ENCODE measurements around the gene IMMP2L.
"Not testable (repeated sequence)": the region's sequence is repeated elsewhere in the genome, so short reads cannot be mapped to it uniquely, and the experiment has no call there.

The IMMP2L gene

DNA sequence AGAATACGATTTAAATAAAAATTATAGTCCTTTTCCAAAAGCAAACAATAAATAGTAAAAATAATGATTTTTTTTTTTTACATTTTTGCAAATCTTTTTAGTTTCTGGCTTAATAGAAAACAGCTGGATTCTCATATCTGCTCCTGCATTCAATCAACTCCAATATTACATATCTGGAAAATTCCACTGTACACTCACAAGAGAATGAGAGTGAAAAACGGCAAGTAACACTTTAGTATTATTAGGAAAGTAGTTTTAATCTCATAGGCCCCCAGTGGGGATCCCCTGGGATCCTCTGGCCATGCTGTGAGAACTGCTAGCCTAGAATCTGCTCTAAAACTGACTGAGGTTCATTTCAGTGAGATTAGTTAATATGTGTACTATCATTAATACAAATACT, 599.9 kb downstream of the IMMP2L start:
- no peak for DNase-seq (ENCODE audit: low read depth in 1 of 2, low spot score in 1 of 2)
- in situ Hi-C loops (cut with HindIII; ENCODE audit: low pct_unique_long_range_greater_than_20kb, low sequenced_read_pairs) = no loop called here
- no peak for TF ChIP-seq JUND (IDR thresholded peaks at IDR 0.05; ENCODE audit: low read depth)

DNA sequence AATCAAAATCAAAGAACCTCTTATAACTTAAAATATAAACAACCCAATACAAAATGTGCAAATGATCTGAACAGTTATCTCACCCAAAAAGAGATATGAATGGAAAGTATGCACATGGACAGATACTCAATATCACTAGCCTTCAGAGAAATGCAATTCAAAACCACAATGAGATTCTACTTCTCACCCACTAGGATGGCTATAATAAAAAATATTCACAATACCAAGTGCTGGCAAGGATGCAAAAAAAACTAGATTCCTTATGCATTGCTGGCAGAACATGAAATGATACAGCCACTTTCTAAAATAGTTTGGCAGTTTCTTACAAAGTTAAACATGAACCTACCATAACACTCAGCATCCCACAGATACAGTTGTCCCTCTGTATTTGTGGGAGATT, 601.5 kb downstream of the IMMP2L start:
- in situ Hi-C loops (cut with HindIII; ENCODE audit: low pct_unique_long_range_greater_than_20kb, low sequenced_read_pairs) = no loop called here
- no peak for DNase-seq (ENCODE audit: low read depth in 1 of 2, low spot score in 1 of 2)
- no peak for TF ChIP-seq JUND (IDR thresholded peaks at IDR 0.05; ENCODE audit: low read depth)

DNA sequence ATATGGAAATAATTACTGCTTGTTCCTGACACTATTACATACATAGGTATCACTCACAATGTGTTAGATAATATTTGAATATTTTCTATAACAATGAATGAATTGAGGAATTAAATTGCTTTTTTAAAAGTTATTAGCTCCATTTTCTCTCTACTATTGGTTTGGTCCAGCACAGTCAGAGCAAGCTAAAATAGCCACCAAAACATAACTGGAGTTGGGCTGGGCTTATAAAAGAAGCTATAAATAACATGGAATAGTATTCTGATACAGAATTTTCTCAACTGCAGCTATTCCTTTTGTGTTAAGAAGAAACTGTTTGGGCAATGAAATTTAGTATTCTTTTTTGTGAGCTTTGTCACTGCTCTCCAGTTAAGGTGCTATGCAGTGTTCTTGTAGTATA, 614.0 kb downstream of the IMMP2L start:
- TF ChIP-seq JUND (IDR thresholded peaks at IDR 0.05; ENCODE audit: low read depth) = no peak
- no peak for DNase-seq (ENCODE audit: low read depth in 1 of 2, low spot score in 1 of 2)
- in situ Hi-C loops (cut with HindIII; ENCODE audit: low pct_unique_long_range_greater_than_20kb, low sequenced_read_pairs) = no loop called here

DNA sequence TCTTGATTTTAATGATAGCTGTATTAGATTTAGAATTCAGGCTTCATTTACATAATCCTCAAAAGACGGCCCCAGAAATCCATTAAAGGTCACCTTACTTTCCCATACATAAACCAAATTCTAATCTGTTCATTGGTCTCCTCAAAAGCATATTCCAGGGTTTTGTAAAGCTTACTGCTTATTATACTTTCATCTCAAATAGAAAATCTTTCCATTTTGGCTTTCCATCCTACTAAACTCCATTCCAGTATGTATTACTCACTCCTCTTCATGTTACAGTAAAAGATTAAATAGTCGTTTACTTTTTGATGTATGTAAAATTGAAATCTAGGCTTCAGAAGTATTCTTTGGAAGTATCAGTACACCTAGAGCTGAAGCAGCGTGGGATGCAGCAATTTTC, 614.9 kb downstream of the IMMP2L start:
- DNase-seq (ENCODE audit: low read depth in 1 of 2, low spot score in 1 of 2) = no peak
- no peak for TF ChIP-seq JUND (IDR thresholded peaks at IDR 0.05; ENCODE audit: low read depth)
- in situ Hi-C loops (cut with HindIII; ENCODE audit: low pct_unique_long_range_greater_than_20kb, low sequenced_read_pairs) = no loop called here

DNA sequence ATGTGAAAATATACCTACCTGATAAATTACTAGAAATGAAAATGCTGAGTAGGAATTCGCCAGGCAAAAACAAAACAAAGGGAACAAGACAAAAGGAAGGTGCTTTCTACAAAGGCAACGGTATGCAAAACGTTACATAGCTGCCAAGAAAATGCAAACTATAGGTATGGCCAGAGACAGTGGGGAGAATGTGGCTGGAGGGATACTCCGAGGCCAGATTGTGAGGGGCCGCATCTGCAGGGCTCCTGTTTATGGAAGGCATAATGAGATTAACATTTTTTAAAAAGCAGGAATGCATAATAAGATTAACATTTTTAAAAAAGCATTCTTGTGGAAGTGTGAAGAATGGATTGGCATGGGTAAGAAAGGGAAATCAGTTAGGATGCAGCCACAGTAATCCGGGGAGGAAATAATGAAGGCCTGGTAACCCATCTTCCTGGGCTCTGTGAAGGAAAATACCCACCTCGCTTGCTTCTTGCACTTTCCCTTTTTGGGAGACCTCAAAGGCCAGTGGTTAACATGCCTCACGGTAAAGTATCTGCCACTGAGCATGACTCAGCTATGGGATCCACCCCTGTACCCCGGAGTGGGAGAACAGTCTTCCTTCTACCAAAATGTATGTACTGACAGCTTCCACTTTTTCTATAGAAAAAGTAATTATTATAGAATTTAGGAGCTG, 617.2 kb downstream of the IMMP2L start:
- no peak for DNase-seq (ENCODE audit: low read depth in 1 of 2, low spot score in 1 of 2)
- in situ Hi-C loops (cut with HindIII; ENCODE audit: low pct_unique_long_range_greater_than_20kb, low sequenced_read_pairs) = no loop called here
- TF ChIP-seq JUND (IDR thresholded peaks at IDR 0.05; ENCODE audit: low read depth) = no peak

DNA sequence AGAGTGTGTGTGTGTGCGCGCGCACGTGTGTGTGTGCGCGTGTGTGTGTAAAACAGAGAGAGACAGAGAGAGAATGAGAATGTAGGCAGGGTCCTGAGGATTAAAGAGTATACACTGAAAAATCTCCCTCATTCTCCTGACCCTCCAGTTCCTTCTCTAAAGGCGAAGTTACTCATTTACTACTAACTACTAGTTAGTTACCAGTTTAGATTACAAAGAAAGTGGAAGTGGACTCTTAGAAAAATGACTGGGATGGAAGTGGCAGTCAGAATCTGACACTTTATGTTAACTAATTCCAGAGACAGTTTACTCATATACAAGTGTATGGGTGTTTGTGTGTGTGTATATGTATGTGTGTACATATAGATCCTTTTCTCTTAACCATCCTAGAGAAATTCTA, 617.8 kb downstream of the IMMP2L start:
- in situ Hi-C loops (cut with HindIII; ENCODE audit: low pct_unique_long_range_greater_than_20kb, low sequenced_read_pairs) = no loop called here
- no peak for DNase-seq (ENCODE audit: low read depth in 1 of 2, low spot score in 1 of 2)
- TF ChIP-seq JUND (IDR thresholded peaks at IDR 0.05; ENCODE audit: low read depth) = no peak

DNA sequence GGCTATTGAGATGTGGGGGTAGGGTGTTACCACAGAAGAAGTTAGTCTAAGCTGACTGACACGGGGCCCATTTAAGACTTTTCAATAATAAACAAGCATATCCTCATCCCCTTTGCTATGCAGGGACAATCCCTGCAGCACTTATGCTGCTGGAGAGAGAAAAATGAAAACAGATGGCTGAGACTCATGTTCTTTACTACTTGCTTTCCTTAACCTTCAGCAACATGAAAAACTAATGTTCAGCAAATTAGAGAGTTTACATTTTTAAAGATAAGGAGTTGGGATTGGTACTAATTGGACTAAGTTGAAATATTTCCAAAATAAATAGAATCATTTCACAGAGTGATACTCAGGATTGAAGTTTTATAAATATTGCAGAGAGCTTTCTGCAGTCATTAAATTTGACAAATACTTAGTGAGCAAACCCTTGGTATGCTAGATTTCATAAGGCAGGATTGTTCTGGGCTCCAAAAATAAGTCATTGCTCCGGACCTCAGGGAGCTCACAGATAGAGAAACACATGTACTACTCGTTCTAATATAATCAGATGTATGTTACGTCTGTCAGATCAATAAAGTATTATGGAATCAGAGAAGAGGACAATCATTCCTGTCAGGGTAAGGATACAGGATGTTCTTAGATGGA, 618.5 kb downstream of the IMMP2L start:
- in situ Hi-C loops (cut with HindIII; ENCODE audit: low pct_unique_long_range_greater_than_20kb, low sequenced_read_pairs) = no loop called here
- DNase-seq (ENCODE audit: low read depth in 1 of 2, low spot score in 1 of 2) = no peak
- no peak for TF ChIP-seq JUND (IDR thresholded peaks at IDR 0.05; ENCODE audit: low read depth)

DNA sequence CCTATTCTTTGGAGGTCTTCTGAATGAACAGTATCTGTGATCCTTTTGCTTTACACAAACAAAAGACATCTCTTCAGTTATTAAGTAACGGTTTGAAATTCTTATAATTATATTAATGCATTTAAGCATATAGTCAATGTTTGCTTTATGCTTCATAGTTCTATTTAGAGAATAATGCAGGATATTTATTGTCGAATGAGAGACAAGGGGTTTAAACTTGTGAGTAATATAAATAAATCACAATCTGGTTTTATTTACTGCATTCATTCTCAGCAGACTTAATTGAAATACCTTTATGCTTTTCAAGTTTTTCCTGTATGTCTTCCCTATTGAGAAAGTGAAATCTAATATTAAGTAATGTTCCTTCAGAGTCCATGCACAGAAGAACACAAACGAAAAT, 620.9 kb downstream of the IMMP2L start:
- no peak for DNase-seq (ENCODE audit: low read depth in 1 of 2, low spot score in 1 of 2)
- no peak for TF ChIP-seq JUND (IDR thresholded peaks at IDR 0.05; ENCODE audit: low read depth)
- in situ Hi-C loops (cut with HindIII; ENCODE audit: low pct_unique_long_range_greater_than_20kb, low sequenced_read_pairs) = no loop called here

DNA sequence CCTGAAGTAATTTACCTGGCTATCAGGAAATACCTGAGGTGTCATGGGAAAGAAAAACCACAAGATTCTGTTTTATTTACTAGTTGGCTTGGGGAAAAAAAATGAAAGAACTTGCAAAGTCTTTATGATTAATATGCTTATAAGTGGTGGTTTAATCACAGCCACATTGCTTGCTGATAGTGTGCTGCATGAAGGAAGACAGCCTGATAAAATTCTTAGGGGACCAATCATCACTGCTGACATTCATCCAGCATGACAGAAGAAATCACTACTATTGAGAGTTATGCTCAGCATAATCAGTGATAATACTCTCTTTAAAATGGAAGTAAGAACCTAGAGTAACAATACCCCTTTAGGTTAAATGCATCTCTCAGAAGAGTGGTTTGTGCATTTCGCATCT, 621.5 kb downstream of the IMMP2L start:
- DNase-seq (ENCODE audit: low read depth in 1 of 2, low spot score in 1 of 2) = no peak
- no peak for TF ChIP-seq JUND (IDR thresholded peaks at IDR 0.05; ENCODE audit: low read depth)

DNA sequence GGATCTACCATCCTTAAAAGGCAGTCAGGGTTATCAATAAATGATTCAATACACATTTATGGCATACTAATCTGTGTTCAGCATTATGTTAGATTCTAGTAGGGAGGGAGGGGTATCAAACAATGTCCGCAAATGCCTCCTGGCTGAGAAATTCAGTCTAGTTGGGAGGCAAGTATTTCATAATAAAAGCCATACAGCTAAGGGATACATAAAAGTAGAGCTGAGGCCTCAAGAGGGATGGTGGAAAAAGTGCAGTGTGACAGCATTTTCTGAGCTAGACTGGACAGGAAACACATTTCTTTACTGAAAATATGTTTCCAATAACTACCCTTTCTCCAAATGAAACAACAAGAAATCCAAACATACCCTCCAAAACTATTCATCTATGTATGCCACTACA, 624.1 kb downstream of the IMMP2L start:
- no peak for DNase-seq (ENCODE audit: low read depth in 1 of 2, low spot score in 1 of 2)
- TF ChIP-seq JUND (IDR thresholded peaks at IDR 0.05; ENCODE audit: low read depth) = no peak
- in situ Hi-C loops (cut with HindIII; ENCODE audit: low pct_unique_long_range_greater_than_20kb, low sequenced_read_pairs) = no loop called here

More for the DNA sequence above, 621.5 kb downstream of the IMMP2L start:
- in situ Hi-C loops (cut with HindIII; ENCODE audit: low pct_unique_long_range_greater_than_20kb, low sequenced_read_pairs) = no loop called here

DNA sequence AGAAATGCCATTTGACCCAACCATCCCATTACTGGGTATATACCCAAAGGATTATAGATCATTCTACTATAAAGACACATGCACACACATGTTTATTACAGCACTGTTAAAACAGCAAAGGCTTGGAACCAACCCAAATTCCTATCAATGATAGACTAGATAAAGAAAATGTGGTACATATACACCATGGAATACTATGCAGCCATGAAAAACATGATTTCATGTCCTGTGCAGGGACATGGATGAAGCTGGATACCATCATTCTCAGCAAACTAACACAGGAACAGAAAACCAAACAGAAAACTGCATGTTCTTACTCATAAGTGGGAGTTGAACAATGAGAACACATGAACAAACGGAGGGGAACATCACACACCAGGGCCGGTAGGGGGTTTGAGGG, 625.6 kb downstream of the IMMP2L start:
- in situ Hi-C loops (cut with HindIII; ENCODE audit: low pct_unique_long_range_greater_than_20kb, low sequenced_read_pairs); DNase-seq (ENCODE audit: low read depth in 1 of 2, low spot score in 1 of 2): not testable (repeated sequence)

DNA sequence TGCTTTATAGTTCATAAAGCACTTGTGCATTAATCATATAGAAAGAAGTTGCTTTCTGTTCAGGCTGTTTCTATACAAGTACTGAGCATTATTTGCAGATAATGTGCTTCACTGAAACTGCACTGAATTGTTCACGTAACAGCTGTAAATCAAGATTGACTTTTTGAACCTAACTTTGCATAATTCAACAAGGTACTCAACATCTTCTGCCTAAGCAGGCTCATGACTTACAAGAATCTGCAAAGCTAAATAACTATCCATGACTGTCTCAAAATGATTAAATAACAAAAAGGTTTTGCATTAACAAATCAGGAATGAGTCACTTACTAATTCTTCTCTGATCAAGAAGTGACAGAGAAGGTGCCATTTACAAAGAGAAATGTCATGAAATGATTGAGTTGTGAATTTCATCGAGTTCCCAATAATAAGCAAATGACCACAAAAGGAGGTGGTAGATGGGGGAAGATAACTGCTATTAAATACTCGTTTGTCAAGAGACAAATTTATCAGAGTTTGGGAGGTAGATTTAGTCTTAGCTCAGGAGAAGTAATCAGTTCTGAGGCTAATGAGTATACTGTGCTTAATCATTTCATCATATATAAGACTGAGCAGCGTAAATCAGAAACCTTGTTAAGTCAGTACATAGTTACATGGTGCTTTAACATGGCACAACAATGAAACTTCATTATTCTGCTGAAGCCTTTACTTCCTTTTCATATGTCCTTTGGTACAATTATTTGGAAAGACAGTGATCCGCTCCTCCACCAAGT, 632.6 kb downstream of the IMMP2L start:
- in situ Hi-C loops (cut with HindIII; ENCODE audit: low pct_unique_long_range_greater_than_20kb, low sequenced_read_pairs) = no loop called here
- no peak for DNase-seq (ENCODE audit: low read depth in 1 of 2, low spot score in 1 of 2)
- no peak for TF ChIP-seq JUND (IDR thresholded peaks at IDR 0.05; ENCODE audit: low read depth)

DNA sequence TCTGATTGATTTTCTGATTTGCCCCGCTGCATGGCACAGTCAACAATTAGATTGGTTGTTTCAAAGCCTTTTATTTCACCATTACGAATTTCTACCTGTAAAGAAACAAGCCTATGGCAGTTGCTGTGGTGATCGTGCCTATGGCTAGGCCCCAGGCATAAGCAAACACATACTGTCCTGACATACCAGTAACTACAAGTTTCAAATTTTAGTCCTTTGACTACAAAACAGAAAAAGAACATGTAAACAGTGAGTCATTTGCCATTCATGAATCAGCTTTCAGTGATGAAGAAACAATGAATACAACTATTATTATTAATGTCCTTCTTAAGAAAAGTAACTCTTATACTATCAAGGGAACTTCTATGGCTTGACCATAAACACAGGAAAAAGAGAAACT, 639.4 kb downstream of the IMMP2L start:
- TF ChIP-seq JUND (IDR thresholded peaks at IDR 0.05; ENCODE audit: low read depth) = no peak
- in situ Hi-C loops (cut with HindIII; ENCODE audit: low pct_unique_long_range_greater_than_20kb, low sequenced_read_pairs) = no loop called here
- DNase-seq (ENCODE audit: low read depth in 1 of 2, low spot score in 1 of 2) = peak in 1 of 2 experiments; percentile 2
